NT2/D1 (cell line): ENCODE data around the gene CYP27C1.
"Not testable (repeated sequence)": the region's sequence is repeated elsewhere in the genome, so short reads cannot be mapped to it uniquely, and the experiment has no call there.

Experiments
- DNase-seq: peaks from one replicate; pipeline ENCODE4 v3.0.0-alpha.2; 2011; ENCODE audit warnings: low read depth, low spot score
- H3K27me3 ChIP-seq: 2 replicates; pipeline ENCODE4 v1.6.0; 2011; ENCODE audit warnings: mild to moderate bottlenecking; ENCODE audit not compliant: insufficient read length, insufficient read depth
- H3K36me3 ChIP-seq: 2 replicates; pipeline ENCODE4 v1.6.1; 2011; ENCODE audit warnings: mild to moderate bottlenecking, low read length, mixed read lengths; ENCODE audit not compliant: insufficient read depth, insufficient read length
- H3K4me1 ChIP-seq: 2 replicates; pipeline ENCODE4 v1.5.1; 2011; ENCODE audit not compliant: insufficient read depth, insufficient read length
- H3K4me3 ChIP-seq: 2 replicates; pipeline ENCODE4 v1.5.1; 2011; ENCODE audit warnings: low read depth; ENCODE audit not compliant: insufficient read length
- H3K9ac ChIP-seq: 2 replicates; pipeline ENCODE4 v1.6.0; 2011; ENCODE audit warnings: low read depth; ENCODE audit not compliant: insufficient read length
- H3K9me3 ChIP-seq: 2 replicates; pipeline ENCODE4 v1.5.1; 2011; ENCODE audit warnings: mild to moderate bottlenecking, low read length; ENCODE audit not compliant: insufficient read depth
- SUZ12 ChIP-seq: IDR thresholded peaks from 2 replicates; pipeline ENCODE4 v1.6.1; 2011; ENCODE audit not compliant: insufficient read length, insufficient read depth; ENCODE audit errors: extremely low read depth
- YY1 ChIP-seq: IDR thresholded peaks from 2 replicates; pipeline ENCODE4 v1.6.1; 2011; ENCODE audit not compliant: insufficient read length, insufficient read depth
- ZNF274 ChIP-seq: IDR thresholded peaks from 2 replicates; pipeline ENCODE4 v1.6.1; 2011; ENCODE audit warnings: mild to moderate bottlenecking, low read depth, low read length

Gene CYP27C1

GRCh38 chr2:127220768-127221527 lies 849 bp upstream of the CYP27C1 start:
- Histone ChIP-seq H3K27me3 (peaks cover 10% of the 10 kb centered on the region), H3K36me3 (no peaks in the 10 kb centered on the region), H3K4me3 (peak overlapping the region; percentile 81), H3K4me1 (no peaks in the 10 kb centered on the region), H3K9me3 (no peaks in the 10 kb centered on the region), H3K9ac (peak overlapping the region; percentile 83)
- DNase-seq = no peak
- TF ChIP-seq YY1 = no peak
- no peak for TF ChIP-seq SUZ12
- no peak for TF ChIP-seq ZNF274

- peaks cover 10% of the 10 kb centered on the region for H3K27me3 ChIP-seq
- DNase-seq = no peak
- TF ChIP-seq SUZ12 (no peak), ZNF274 (no peak), YY1 (no peak)
- no peaks in the 10 kb centered on the region for H3K36me3 ChIP-seq
- peak overlapping the region; percentile 83 for H3K9ac ChIP-seq
- no peaks in the 10 kb centered on the region for H3K4me1 ChIP-seq
- H3K4me3 ChIP-seq = peak overlapping the region; percentile 81
- H3K9me3 ChIP-seq = no peaks in the 10 kb centered on the region
Observed at GRCh38 chr2:127219171-127220070, 678 bp downstream of the CYP27C1 start.

- peaks cover 10% of the 10 kb centered on the region for H3K27me3 ChIP-seq
- H3K9ac ChIP-seq = peak overlapping the region; percentile 83
- H3K36me3 ChIP-seq = no peaks in the 10 kb centered on the region
- no peak for DNase-seq
- H3K9me3 ChIP-seq = no peaks in the 10 kb centered on the region
- peak overlapping the region; percentile 81 for H3K4me3 ChIP-seq
- no peaks in the 10 kb centered on the region for H3K4me1 ChIP-seq
- no peak for TF ChIP-seq SUZ12
- TF ChIP-seq YY1 = no peak
- no peak for TF ChIP-seq ZNF274
Observed at GRCh38 chr2:127218812-127219170, 1.3 kb downstream of the CYP27C1 start.

GRCh38 chr2:127217470-127218325 lies 2.4 kb downstream of the CYP27C1 start:
- no peak for DNase-seq
- H3K9ac ChIP-seq = no peak overlapping the region
- no peak overlapping the region for H3K4me3 ChIP-seq
- peaks cover 10% of the 10 kb centered on the region for H3K27me3 ChIP-seq
- no peaks in the 10 kb centered on the region for H3K36me3 ChIP-seq
- H3K9me3 ChIP-seq = no peaks in the 10 kb centered on the region
- no peaks in the 10 kb centered on the region for H3K4me1 ChIP-seq
- TF ChIP-seq ZNF274 (no peak), YY1 (no peak), SUZ12 (no peak)

- TF ChIP-seq ZNF274 (no peak), SUZ12 (no peak), YY1 (no peak)
- no peaks in the 10 kb centered on the region for H3K9me3 ChIP-seq
- no peak overlapping the region for H3K9ac ChIP-seq
- no peaks in the 10 kb centered on the region for H3K4me1 ChIP-seq
- H3K4me3 ChIP-seq = no peak overlapping the region
- no peak for DNase-seq
- H3K27me3 ChIP-seq = peaks cover 10% of the 10 kb centered on the region
- H3K36me3 ChIP-seq = no peaks in the 10 kb centered on the region
Observed at GRCh38 chr2:127216593-127216992, 3.5 kb downstream of the CYP27C1 start.

GRCh38 chr2:127216095-127216494 lies 4.0 kb downstream of the CYP27C1 start:
- no peak overlapping the region for H3K9ac ChIP-seq

GRCh38 chr2:127214201-127214600 lies 5.9 kb downstream of the CYP27C1 start:
- peaks cover 10% of the 10 kb centered on the region for H3K27me3 ChIP-seq
- H3K4me1 ChIP-seq, H3K9me3 ChIP-seq, H3K9ac ChIP-seq, H3K4me3 ChIP-seq, DNase-seq, H3K36me3 ChIP-seq: not testable (repeated sequence)

More at GRCh38 chr2:127216095-127216494, 4.0 kb downstream of the CYP27C1 start:
- H3K27me3 ChIP-seq = peaks cover 10% of the 10 kb centered on the region
- no peaks in the 10 kb centered on the region for H3K36me3 ChIP-seq
- H3K4me1 ChIP-seq = no peaks in the 10 kb centered on the region
- H3K9me3 ChIP-seq = no peaks in the 10 kb centered on the region
- no peak for DNase-seq
- TF ChIP-seq ZNF274 = no peak
- no peak for TF ChIP-seq YY1
- no peak for TF ChIP-seq SUZ12
- H3K4me3 ChIP-seq = no peak overlapping the region
